Hair follicle dermal papilla cell (primary cell): ENCODE results near the gene NOBOX. TPM values are rescaled to one million over a fixed set of nuclear protein-coding genes. Genes with fewer than 3 reads are reported as not detected.

Experiments
- small RNA-seq: library from RNA; depleted of rRNA; stranded (forward); fragments of <200 nt; gene quantifications from one replicate; pipeline ENCODE3, GENCODE V24; 2012
- total RNA-seq: library from RNA; depleted of rRNA; stranded (reverse); fragments of >200 nt; gene quantifications from 2 replicates; pipeline ENCODE4 v1.2.3, GENCODE V29; 2012

Gene NOBOX
- total RNA-seq = not detected in 2 replicates

GRCh38 chr7:144403649-144404061 is at the start of gene NOBOX:
Gene NOBOX, minus strand, starts transcription at chr7:144403693.

DNA sequence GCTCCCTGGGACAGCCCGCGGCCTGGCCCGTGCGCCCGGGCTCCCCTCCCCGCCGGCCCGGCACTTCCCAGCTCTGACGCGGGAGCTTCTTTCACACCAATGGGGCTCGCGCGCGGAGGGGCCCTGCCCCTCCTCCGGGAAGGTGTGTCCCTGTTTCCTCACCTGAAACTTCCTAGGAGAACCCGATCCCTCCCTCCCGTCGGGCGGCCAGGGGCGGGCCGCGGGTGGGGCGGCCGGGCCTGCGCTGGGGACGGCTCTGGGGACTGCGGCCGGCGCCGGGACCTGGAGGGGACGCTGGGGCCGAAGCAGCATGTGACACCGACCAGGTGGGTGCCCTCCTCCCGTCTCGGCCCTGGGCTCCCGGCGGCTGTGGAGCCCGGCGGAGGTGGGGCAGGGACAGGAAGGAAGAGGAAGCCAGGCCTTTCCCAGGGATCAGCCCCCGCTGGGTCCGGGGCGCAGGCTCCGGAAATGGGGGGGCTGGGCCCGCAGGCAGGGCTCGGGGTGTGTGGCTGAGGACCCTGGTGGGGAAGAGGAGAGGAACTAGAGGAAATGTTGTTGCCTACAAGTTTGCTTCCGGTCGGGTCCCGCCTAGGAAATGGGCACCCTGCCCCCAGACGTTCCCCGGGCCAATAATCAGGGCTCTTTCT is 48.2 kb downstream of the NOBOX start, which contains the start of gene ARHGEF5:
TSS of gene ARHGEF5 (plus strand) at position 227 of the 647 bp plus-strand sequence. CDS start 7,268 bp downstream, outside the sequence.

Small RNAs within 50 kb of the gene (small RNA-seq; reads per million reads assigned to genes)
- gene RNU6ATAC40P = not detected

Other genes starting within 250 kb of the NOBOX start
- 0.49 and 1.9 TPM in 2 replicates for gene CTAGE4, start 220.2 kb downstream of the NOBOX start, total RNA-seq
- 2.7 and 2.8 TPM in 2 replicates for gene ARHGEF35, start 207.9 kb downstream of the NOBOX start, total RNA-seq
- under 0.01 TPM in 1 of 2 replicates, not detected in the other for gene OR2A42, start 164.1 kb downstream of the NOBOX start, total RNA-seq
- 1.1 and 1.3 TPM in 2 replicates for gene OR2A7, start 138.9 kb downstream of the NOBOX start, total RNA-seq
- 0.73 and 1.6 TPM in 2 replicates for gene CTAGE8, start 134.4 kb downstream of the NOBOX start, total RNA-seq
- 0.12 and 0.16 TPM in 2 replicates for gene OR2A1, start 91.3 kb downstream of the NOBOX start, total RNA-seq
- 8.7 and 10.1 TPM in 2 replicates for gene ARHGEF5, start 48.3 kb downstream of the NOBOX start, total RNA-seq